HG03039 (cell line): ENCODE results near the gene COL15A1.

Experiments used
- ATAC-seq: cut with Tn5 transposase; IDR thresholded peaks from one replicate; pipeline ENCODE4 v1.9.1; 2021; ENCODE audit warnings: mild to moderate bottlenecking, moderate library complexity; ENCODE audit not compliant: unreplicated experiment

COL15A1 gene

GRCh38 chr9:99052815-99053715 is 109.4 kb downstream of the COL15A1 start:
- no peak for ATAC-seq

GRCh38 chr9:99054581-99054980 is 110.9 kb downstream of the COL15A1 start:
- ATAC-seq: no peak

- no peak for ATAC-seq
Measured at GRCh38 chr9:99055384-99055783, 111.7 kb downstream of the COL15A1 start.

- ATAC-seq: no peak
Measured at GRCh38 chr9:99056186-99056585, 112.5 kb downstream of the COL15A1 start.

GRCh38 chr9:99056886-99057664 is 113.4 kb downstream of the COL15A1 start:
- ATAC-seq: no peak

- ATAC-seq: no peak
Measured at GRCh38 chr9:99057665-99058625, 114.2 kb downstream of the COL15A1 start.

GRCh38 chr9:99058964-99059921 is 115.5 kb downstream of the COL15A1 start:
- peak; percentile 44 for ATAC-seq

GRCh38 chr9:99060621-99061020 is 116.9 kb downstream of the COL15A1 start:
- no peak for ATAC-seq

GRCh38 chr9:99062549-99062948 is 118.8 kb downstream of the COL15A1 start:
- no peak for ATAC-seq

- no peak for ATAC-seq
Measured at GRCh38 chr9:99063522-99063921, 119.8 kb downstream of the COL15A1 start.

- ATAC-seq: no peak
Measured at GRCh38 chr9:99066571-99066970, 122.9 kb downstream of the COL15A1 start.

- ATAC-seq: no peak
Measured at GRCh38 chr9:99069075-99069474, 125.4 kb downstream of the COL15A1 start.

GRCh38 chr9:99069546-99069945 is 125.8 kb downstream of the COL15A1 start:
- ATAC-seq: no peak

GRCh38 chr9:99070681-99071080 is 127.0 kb downstream of the COL15A1 start:
- ATAC-seq: no peak

- ATAC-seq: no peak
Measured at GRCh38 chr9:99071313-99072039, 127.8 kb downstream of the COL15A1 start.

GRCh38 chr9:99072040-99072394 is 128.3 kb downstream of the COL15A1 start:
- no peak for ATAC-seq

GRCh38 chr9:99073347-99073746 is 129.6 kb downstream of the COL15A1 start:
- ATAC-seq: no peak

GRCh38 chr9:99073985-99074901 is 130.5 kb downstream of the COL15A1 start:
- ATAC-seq: no peak
